Measurements from ENCODE around the gene TLK1.

DNA sequence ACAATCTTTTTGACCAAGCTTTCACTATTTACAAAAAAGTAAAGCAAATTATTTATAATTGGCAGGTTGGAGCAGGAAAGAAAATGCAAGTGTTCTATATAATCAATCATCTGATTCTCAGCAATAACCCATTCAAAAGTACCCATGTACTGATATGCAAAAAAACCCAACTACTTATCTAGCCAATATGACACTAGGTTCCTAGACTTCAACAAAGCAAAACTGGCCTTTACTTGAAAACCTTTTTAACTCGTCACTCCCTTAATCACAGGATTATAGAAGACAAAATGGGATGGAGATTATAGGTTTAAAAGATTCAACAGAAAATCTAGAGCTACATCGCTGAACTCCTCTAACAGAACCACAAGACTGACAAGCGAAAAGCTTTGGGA, 3.6 kb downstream of the TLK1 start:
- TF ChIP-seq, protein P1, sequence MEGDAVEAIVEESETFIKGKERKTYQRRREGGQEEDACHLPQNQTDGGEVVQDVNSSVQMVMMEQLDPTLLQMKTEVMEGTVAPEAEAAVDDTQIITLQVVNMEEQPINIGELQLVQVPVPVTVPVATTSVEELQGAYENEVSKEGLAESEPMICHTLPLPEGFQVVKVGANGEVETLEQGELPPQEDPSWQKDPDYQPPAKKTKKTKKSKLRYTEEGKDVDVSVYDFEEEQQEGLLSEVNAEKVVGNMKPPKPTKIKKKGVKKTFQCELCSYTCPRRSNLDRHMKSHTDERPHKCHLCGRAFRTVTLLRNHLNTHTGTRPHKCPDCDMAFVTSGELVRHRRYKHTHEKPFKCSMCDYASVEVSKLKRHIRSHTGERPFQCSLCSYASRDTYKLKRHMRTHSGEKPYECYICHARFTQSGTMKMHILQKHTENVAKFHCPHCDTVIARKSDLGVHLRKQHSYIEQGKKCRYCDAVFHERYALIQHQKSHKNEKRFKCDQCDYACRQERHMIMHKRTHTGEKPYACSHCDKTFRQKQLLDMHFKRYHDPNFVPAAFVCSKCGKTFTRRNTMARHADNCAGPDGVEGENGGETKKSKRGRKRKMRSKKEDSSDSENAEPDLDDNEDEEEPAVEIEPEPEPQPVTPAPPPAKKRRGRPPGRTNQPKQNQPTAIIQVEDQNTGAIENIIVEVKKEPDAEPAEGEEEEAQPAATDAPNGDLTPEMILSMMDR (IDR thresholded peaks at IDR 0.05 in 4 of 5, conservative IDR thresholded peaks at IDR 0.05 in 1 of 5): no peak
- no peak for TF ChIP-seq POLR2A (IDR thresholded peaks at IDR 0.05)
